Psoas muscle (tissue), 8 donors: ENCODE data around the gene CACNB2. TPM values are rescaled to one million over a fixed set of nuclear protein-coding genes. Genes with fewer than 3 reads are reported as not detected.

Experiments
- ATAC-seq, 4 donors: fragments of 200-7000 bp; cut with Tn5 transposase; one replicate each; pipeline ENCODE4 v1.9.1; 2020; ENCODE audit warnings: moderate library complexity in 3 of 4, mild to moderate bottlenecking in 2 of 4
- DNase-seq, 2 donors: peaks; one replicate each; pipeline ENCODE4 v3.0.0-alpha.2; 2020
- H3K27ac ChIP-seq: fragments of 200-600 bp; one replicate; pipeline ENCODE4 v1.8.0; 2022
- H3K27me3 ChIP-seq, 3 donors: fragments of 200-600 bp in 1 of 3; one replicate each; pipeline versions ENCODE4 v1.6.1 to v1.8.0; 2013 to 2022; ENCODE audit warnings: low read length in 2 of 3, mild to moderate bottlenecking in 2 of 3, moderate library complexity in 1 of 3; ENCODE audit not compliant: insufficient read depth in 3 of 3
- H3K36me3 ChIP-seq, 2 donors: fragments of 200-600 bp in 1 of 2; one replicate each; pipeline versions ENCODE4 v1.6.1 to v1.8.0; 2013 to 2022; ENCODE audit warnings: low read depth in 1 of 2, mild to moderate bottlenecking in 1 of 2, moderate library complexity in 1 of 2; ENCODE audit not compliant: insufficient read depth in 1 of 2
- H3K4me1 ChIP-seq: fragments of 200-600 bp; one replicate; pipeline ENCODE4 v1.8.0; 2022
- H3K4me3 ChIP-seq: fragments of 200-600 bp; one replicate; pipeline ENCODE4 v1.8.0; 2022; ENCODE audit warnings: mild to moderate bottlenecking
- H3K9me3 ChIP-seq: fragments of 200-600 bp; one replicate; pipeline ENCODE4 v1.8.0; 2022
- WGBS, 3 donors: extraction: QIAGEN DNeasy Blood & Tissue Kit; methylation state at CpG; one replicate each; pipeline versions ENCODE4 v1.1.6 to v1.1.7; 2013; 5-methylcytosine and 5-hydroxymethylcytosine counted together
- intact Hi-C, 2 donors: fragments of 100-400 bp; cut with DNase I; formaldehyde crosslinking; loops; one replicate each; pipeline versions ENCODE4 v1.11.0 to v1.14.2; 2022
- polyA plus RNA-seq, 3 donors: library from polyadenylated mRNA; stranded (reverse); fragments of 200-250 nt; gene quantifications; one replicate each; pipeline ENCODE4 v1.2.3, GENCODE V29; 2013
- total RNA-seq, 4 donors: library from RNA; stranded (reverse); fragmentation: NEBNext Ultra II Directional in 2 of 4; extraction: Animal tissue kit (Norgen Biotek cat#: 25700) in 2 of 4; gene quantifications; one replicate each; pipeline versions ENCODE4 v1.2.1 to v1.2.4, GENCODE V29; 2021 to 2023
- TF ChIP-seq, protein P1 (sequence below): fragments of 200-600 bp; IDR thresholded peaks from one replicate; pipeline ENCODE4 v1.8.0; 2022; ENCODE audit warnings: antibody characterized with exemption
- donor health status: healthy with polysubstance abuse.
- donor health status: DM: no; HTN: no; CAD: no; lungs with moderate emphysema.
- donor health status: Bipolar disorder and iron deficiency.
- donor health status: healthy.
- donor health status: DM: yes; HTN: yes; CAD: no.
- donor health status: DM: no; HTN: no; CAD: no.
- donor health status: DM: no; HTN: no; CAD: no.
- donor health status: DM: yes; HTN: yes; CAD: no.

CACNB2 gene
- total and polyA plus RNA-seq, 7 donors = 0.20 to 0.71 (median 0.43) TPM

DNA sequence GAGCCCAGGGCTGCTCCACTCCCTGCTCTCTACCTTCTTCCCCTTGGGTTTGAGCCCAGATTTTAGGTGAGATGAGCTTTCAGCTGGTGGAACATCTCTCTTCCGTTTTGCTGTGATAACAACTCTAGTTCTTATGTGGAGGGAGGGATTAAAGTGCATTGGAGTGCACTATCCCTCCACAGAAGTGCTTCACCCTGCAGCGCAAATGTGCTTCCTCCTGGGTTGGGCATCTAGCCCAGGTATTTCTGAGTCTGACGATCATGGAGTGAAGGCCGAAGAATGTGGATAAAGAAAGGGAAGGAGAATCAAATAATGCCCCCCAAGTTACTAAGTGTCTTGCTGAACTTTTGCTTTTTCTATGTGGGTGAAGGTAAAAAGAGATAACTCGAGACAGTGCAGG is 157.4 kb downstream of the CACNB2 start:
- no peaks in the 10 kb centered on the region for H3K36me3 ChIP-seq
- WGBS, 3 donors = 77 to 86% (median 83%) methylated on average over 5 of the region's 5 CpGs
- ATAC-seq (no peak), DNase-seq (no peak)
- TF ChIP-seq, protein P1, sequence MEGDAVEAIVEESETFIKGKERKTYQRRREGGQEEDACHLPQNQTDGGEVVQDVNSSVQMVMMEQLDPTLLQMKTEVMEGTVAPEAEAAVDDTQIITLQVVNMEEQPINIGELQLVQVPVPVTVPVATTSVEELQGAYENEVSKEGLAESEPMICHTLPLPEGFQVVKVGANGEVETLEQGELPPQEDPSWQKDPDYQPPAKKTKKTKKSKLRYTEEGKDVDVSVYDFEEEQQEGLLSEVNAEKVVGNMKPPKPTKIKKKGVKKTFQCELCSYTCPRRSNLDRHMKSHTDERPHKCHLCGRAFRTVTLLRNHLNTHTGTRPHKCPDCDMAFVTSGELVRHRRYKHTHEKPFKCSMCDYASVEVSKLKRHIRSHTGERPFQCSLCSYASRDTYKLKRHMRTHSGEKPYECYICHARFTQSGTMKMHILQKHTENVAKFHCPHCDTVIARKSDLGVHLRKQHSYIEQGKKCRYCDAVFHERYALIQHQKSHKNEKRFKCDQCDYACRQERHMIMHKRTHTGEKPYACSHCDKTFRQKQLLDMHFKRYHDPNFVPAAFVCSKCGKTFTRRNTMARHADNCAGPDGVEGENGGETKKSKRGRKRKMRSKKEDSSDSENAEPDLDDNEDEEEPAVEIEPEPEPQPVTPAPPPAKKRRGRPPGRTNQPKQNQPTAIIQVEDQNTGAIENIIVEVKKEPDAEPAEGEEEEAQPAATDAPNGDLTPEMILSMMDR = no peak
- H3K27me3 ChIP-seq = no peaks in the 10 kb centered on the region
- no peak overlapping the region for H3K27ac ChIP-seq
- intact Hi-C loops = no loop called here
- H3K9me3 ChIP-seq = no peaks in the 10 kb centered on the region
- H3K4me3 ChIP-seq = no peak overlapping the region
- H3K4me1 ChIP-seq = no peaks in the 10 kb centered on the region

DNA sequence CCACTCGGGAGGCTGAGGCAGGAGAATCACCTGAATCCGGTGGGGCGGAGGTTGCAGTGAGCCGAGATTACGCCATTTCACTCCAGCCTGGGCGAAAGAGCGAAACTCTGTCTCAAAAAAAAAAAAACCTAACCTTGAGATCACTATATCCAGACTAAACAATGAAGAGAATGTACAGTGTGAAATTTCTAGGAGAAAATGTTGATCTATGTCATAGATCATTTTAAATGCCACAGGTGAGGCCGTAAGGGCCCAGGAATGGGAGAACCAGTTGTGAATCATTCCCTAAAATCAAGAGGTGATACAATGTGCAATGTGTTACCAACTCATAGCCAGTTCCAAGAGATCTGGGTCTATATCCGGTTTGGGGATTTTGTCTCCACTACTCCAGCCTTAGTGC is 158.0 kb downstream of the CACNB2 start:
- no peak overlapping the region for H3K4me3 ChIP-seq
- no peaks in the 10 kb centered on the region for H3K4me1 ChIP-seq
- H3K36me3 ChIP-seq = no peaks in the 10 kb centered on the region
- no peak for DNase-seq
- no peak overlapping the region for H3K27ac ChIP-seq
- H3K27me3 ChIP-seq = no peaks in the 10 kb centered on the region
- intact Hi-C loops = no loop called here
- 91 to 94% (median 92%) methylated on average over 9 of the region's 9 CpGs for WGBS, 3 donors
- no peak for ATAC-seq
- no peaks in the 10 kb centered on the region for H3K9me3 ChIP-seq
- TF ChIP-seq, protein P1 = no peak

DNA sequence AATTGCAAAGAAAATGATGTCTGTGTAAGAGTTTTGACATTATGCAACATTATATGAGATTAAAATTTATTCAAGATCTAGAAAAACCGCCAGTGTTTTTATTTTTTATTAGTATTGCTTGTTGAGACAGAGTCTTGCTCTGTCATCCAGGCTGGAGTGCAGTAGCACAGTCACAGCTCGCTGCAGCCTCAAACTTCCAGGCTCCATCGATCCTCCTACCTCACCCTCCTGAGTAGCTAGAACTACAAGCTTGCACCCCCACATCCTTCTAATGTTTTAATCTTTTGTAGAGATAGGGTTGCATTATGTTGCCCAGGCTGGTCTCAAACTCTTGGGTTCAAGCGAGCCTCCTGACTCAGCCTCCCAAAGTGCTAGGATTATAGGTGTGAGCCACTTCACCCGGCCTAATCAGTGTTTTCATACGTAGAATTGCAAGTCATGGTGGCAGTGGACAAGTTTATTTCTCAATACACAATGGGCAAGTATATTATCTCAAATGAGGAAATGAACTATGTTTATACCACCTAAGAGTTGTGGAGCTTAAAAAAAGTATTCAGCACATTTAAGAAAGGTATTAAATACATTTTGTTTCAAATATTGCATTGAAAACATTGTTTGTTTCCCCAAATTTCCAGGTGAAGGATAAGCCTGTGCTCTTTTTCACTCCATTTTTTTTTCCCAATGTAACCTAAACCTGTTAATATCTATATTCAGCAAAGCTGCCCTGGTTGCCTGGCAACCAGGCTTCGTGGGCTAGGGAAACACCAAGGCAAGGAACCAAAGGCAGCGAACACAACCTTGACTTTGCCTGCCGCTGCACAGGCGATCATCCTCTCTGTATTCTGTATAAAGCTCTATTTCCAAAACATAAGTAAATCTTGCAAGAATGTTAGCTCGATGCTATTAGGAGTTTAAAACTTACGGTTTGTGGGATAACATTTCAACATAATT is 163.9 kb downstream of the CACNB2 start:
- intact Hi-C loops = no loop called here
- ATAC-seq = no peak

DNA sequence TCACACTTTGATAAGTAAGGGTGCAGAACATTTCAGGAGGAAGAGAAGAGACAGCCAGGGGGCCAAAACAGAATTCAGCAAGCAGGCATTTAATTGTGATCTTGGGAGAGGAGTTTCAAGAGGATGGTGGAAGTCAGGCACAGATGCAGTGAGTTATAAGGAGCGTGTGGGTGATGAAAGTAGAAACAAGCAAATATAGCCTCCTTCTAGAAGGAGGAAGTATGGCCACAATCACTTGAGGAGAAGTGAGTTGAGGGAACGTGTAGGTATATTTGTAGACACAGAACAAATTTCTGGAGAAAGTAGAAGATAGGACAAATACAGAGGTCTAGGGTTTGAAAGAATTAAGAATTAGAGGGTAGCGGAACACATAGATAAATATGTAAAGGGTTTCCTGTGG is 165.8 kb downstream of the CACNB2 start:
- Histone ChIP-seq H3K4me3 (no peak overlapping the region), H3K27me3 (no peaks in the 10 kb centered on the region), H3K4me1 (no peaks in the 10 kb centered on the region), H3K27ac (no peak overlapping the region), H3K36me3 (no peaks in the 10 kb centered on the region), H3K9me3 (no peaks in the 10 kb centered on the region)
- WGBS, 3 donors = 71 to 86% (median 80%) methylated on average over 3 of the region's 3 CpGs
- no peak for DNase-seq
- no peak for ATAC-seq
- TF ChIP-seq, protein P1 = no peak
- intact Hi-C loops = no loop called here

More for the DNA sequence above, 163.9 kb downstream of the CACNB2 start:
- H3K36me3 ChIP-seq = no peaks in the 10 kb centered on the region
- WGBS, 3 donors = 57 to 64% (median 59%) methylated on average over 12 of the region's 12 CpGs
- DNase-seq = no peak
- H3K4me1 ChIP-seq = no peaks in the 10 kb centered on the region
- H3K4me3 ChIP-seq = no peak overlapping the region
- H3K27ac ChIP-seq = no peak overlapping the region
- no peaks in the 10 kb centered on the region for H3K27me3 ChIP-seq
- H3K9me3 ChIP-seq = no peaks in the 10 kb centered on the region
- TF ChIP-seq, protein P1 = no peak
